Measurements from ENCODE around the gene IKZF1. TPM values are rescaled to one million over a fixed set of nuclear protein-coding genes. Genes with fewer than 3 reads are reported as not detected.

Gene IKZF1
- total RNA-seq, 1 experiment from 2014 or later, result 0.57 TPM

DNA sequence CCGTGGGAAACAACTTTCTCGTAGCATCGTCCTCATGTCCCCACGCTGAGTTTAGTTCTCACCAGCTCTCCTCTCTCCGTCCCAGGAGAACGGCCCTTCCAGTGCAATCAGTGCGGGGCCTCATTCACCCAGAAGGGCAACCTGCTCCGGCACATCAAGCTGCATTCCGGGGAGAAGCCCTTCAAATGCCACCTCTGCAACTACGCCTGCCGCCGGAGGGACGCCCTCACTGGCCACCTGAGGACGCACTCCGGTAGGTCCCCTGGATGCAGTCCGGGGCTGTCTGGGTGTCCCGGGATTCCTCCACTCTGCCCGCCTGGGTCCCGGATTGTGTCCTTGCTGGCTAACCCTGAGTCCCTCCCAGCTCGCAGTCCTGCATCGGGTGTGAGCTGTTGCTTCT lies 77.9 kb downstream of the IKZF1 start:
- Histone ChIP-seq H3K27me3 (ENCODE audit: insufficient read depth, low read length) (peaks cover 9% of the 10 kb centered on the region), H3K4me3 (replicated peaks in 1 of 2; ENCODE audit: low read depth in 1 of 2, low read length in 2 of 2) (no peak overlapping the region), H3K4me1 (ENCODE audit: control insufficient read depth in 1 of 2, insufficient read depth in 2 of 2, low read length in 2 of 2) (no peaks in the 10 kb centered on the region), H3K36me3 (ENCODE audit: control insufficient read depth in 1 of 2, insufficient read depth in 2 of 2, low read length in 2 of 2) (no peaks in the 10 kb centered on the region), H3K9ac (ENCODE audit: low read length) (no peak overlapping the region), H3K79me2 (ENCODE audit: insufficient read depth, low read length) (no peaks in the 10 kb centered on the region), H3K4me2 (ENCODE audit: low read length) (no peak overlapping the region), H3K9me2 (ENCODE audit: insufficient read depth) (no peaks in the 10 kb centered on the region), H3K27ac (ENCODE audit: low read depth, low read length) (no peak overlapping the region), H2AFZ (ENCODE audit: low read depth, low read length, poor library complexity, severe bottlenecking) (no peak overlapping the region), H3K9me3 (ENCODE audit: control insufficient read depth in 1 of 2, insufficient read depth in 1 of 2, low read depth in 1 of 2, low read length in 2 of 2) (no peaks in the 10 kb centered on the region), H4K20me1 (ENCODE audit: insufficient read depth) (no peaks in the 10 kb centered on the region)
- ATAC-seq, result no peak
- CTCF ChIA-PET, result no interaction called here
- no peak for DNase-seq (ENCODE audit: low read depth, low spot score)
- RAD21 ChIA-PET (ENCODE audit: low non-redundant PET in 1 of 2, low total read pairs in 2 of 2, uncharacterized antibody in 2 of 2, unreplicated experiment in 2 of 2), result no interaction called here
- POLR2A ChIA-PET, result no interaction called here
- intact Hi-C loops (cut with micrococcal nuclease), result no loop called here
- TF ChIP-seq SRF (IDR thresholded peaks at IDR 0.05; ENCODE audit: low read depth), result no peak
- TF ChIP-seq, protein P1, sequence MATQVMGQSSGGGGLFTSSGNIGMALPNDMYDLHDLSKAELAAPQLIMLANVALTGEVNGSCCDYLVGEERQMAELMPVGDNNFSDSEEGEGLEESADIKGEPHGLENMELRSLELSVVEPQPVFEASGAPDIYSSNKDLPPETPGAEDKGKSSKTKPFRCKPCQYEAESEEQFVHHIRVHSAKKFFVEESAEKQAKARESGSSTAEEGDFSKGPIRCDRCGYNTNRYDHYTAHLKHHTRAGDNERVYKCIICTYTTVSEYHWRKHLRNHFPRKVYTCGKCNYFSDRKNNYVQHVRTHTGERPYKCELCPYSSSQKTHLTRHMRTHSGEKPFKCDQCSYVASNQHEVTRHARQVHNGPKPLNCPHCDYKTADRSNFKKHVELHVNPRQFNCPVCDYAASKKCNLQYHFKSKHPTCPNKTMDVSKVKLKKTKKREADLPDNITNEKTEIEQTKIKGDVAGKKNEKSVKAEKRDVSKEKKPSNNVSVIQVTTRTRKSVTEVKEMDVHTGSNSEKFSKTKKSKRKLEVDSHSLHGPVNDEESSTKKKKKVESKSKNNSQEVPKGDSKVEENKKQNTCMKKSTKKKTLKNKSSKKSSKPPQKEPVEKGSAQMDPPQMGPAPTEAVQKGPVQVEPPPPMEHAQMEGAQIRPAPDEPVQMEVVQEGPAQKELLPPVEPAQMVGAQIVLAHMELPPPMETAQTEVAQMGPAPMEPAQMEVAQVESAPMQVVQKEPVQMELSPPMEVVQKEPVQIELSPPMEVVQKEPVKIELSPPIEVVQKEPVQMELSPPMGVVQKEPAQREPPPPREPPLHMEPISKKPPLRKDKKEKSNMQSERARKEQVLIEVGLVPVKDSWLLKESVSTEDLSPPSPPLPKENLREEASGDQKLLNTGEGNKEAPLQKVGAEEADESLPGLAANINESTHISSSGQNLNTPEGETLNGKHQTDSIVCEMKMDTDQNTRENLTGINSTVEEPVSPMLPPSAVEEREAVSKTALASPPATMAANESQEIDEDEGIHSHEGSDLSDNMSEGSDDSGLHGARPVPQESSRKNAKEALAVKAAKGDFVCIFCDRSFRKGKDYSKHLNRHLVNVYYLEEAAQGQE (IDR thresholded peaks at IDR 0.05; ENCODE audit: low read depth), result no peak
- TF ChIP-seq RAD21 (IDR thresholded peaks at IDR 0.05; ENCODE audit: low read depth), result no peak
- no peak for TF ChIP-seq ELF1 (IDR thresholded peaks at IDR 0.05; ENCODE audit: borderline replicate concordance, low read depth)
- no peak for TF ChIP-seq CEBPB (IDR thresholded peaks at IDR 0.05; ENCODE audit: low read depth)
- TF ChIP-seq POLR2AphosphoS5 (IDR thresholded peaks at IDR 0.05; ENCODE audit: low read depth, low read length), result no peak
- no peak for TF ChIP-seq SIN3A (IDR thresholded peaks at IDR 0.05; ENCODE audit: low read depth)
- BruUV-seq (replicated peaks), result no TSS peak

DNA sequence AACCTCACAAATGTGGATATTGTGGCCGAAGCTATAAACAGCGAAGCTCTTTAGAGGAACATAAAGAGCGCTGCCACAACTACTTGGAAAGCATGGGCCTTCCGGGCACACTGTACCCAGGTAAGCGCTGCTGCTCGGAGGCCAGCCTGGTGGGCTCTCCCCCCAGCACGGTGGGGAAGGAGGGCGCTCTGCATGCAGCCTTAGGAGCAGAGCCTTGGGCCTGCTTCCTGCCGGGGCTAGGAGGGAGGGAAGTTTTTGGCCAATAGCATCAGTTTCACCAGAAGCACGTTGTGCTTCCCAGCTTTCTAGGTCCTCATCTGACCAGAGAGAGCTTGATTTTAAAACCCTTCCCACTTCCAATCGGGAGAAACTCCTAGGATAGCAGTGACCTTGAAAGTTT lies 82.8 kb downstream of the IKZF1 start:
- ChIA-PET RAD21 (ENCODE audit: low non-redundant PET in 1 of 2, low total read pairs in 2 of 2, uncharacterized antibody in 2 of 2, unreplicated experiment in 2 of 2) (no interaction called here), POLR2A (no interaction called here), CTCF (no interaction called here)
- Histone ChIP-seq H3K9me3 (ENCODE audit: control insufficient read depth in 1 of 2, insufficient read depth in 1 of 2, low read depth in 1 of 2, low read length in 2 of 2) (no peaks in the 10 kb centered on the region), H3K4me1 (ENCODE audit: control insufficient read depth in 1 of 2, insufficient read depth in 2 of 2, low read length in 2 of 2) (no peaks in the 10 kb centered on the region), H4K20me1 (ENCODE audit: insufficient read depth) (no peaks in the 10 kb centered on the region), H2AFZ (ENCODE audit: low read depth, low read length, poor library complexity, severe bottlenecking) (no peak overlapping the region), H3K27me3 (ENCODE audit: insufficient read depth, low read length) (peaks cover 1% of the 10 kb centered on the region; the same call in 1 of the 2 replicates), H3K4me2 (ENCODE audit: low read length) (no peak overlapping the region), H3K27ac (ENCODE audit: low read depth, low read length) (no peak overlapping the region), H3K36me3 (ENCODE audit: control insufficient read depth in 1 of 2, insufficient read depth in 2 of 2, low read length in 2 of 2) (no peaks in the 10 kb centered on the region), H3K4me3 (replicated peaks in 1 of 2; ENCODE audit: low read depth in 1 of 2, low read length in 2 of 2) (no peak overlapping the region), H3K9me2 (ENCODE audit: insufficient read depth) (no peaks in the 10 kb centered on the region), H3K79me2 (ENCODE audit: insufficient read depth, low read length) (no peaks in the 10 kb centered on the region), H3K9ac (ENCODE audit: low read length) (no peak overlapping the region)
- intact Hi-C loops (cut with micrococcal nuclease), result no loop called here
- no peak for ATAC-seq
- TF ChIP-seq SRF (IDR thresholded peaks at IDR 0.05; ENCODE audit: low read depth), result no peak
- TF ChIP-seq CEBPB (IDR thresholded peaks at IDR 0.05; ENCODE audit: low read depth), result no peak
- no peak for TF ChIP-seq EZH2 (IDR thresholded peaks at IDR 0.05)
- no peak for TF ChIP-seq POLR2AphosphoS5 (IDR thresholded peaks at IDR 0.05; ENCODE audit: low read depth, low read length)
- TF ChIP-seq, protein P2, sequence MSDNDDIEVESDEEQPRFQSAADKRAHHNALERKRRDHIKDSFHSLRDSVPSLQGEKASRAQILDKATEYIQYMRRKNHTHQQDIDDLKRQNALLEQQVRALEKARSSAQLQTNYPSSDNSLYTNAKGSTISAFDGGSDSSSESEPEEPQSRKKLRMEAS (IDR thresholded peaks at IDR 0.05), result no peak
- no peak for TF ChIP-seq SIN3A (IDR thresholded peaks at IDR 0.05; ENCODE audit: low read depth)
- TF ChIP-seq, protein P3, sequence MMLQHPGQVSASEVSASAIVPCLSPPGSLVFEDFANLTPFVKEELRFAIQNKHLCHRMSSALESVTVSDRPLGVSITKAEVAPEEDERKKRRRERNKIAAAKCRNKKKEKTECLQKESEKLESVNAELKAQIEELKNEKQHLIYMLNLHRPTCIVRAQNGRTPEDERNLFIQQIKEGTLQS (IDR thresholded peaks at IDR 0.05), result no peak
- no peak for TF ChIP-seq EGR1 (IDR thresholded peaks at IDR 0.05; ENCODE audit: low read depth)
- TF ChIP-seq RAD21 (IDR thresholded peaks at IDR 0.05; ENCODE audit: low read depth), result no peak
- TF ChIP-seq, protein P4, sequence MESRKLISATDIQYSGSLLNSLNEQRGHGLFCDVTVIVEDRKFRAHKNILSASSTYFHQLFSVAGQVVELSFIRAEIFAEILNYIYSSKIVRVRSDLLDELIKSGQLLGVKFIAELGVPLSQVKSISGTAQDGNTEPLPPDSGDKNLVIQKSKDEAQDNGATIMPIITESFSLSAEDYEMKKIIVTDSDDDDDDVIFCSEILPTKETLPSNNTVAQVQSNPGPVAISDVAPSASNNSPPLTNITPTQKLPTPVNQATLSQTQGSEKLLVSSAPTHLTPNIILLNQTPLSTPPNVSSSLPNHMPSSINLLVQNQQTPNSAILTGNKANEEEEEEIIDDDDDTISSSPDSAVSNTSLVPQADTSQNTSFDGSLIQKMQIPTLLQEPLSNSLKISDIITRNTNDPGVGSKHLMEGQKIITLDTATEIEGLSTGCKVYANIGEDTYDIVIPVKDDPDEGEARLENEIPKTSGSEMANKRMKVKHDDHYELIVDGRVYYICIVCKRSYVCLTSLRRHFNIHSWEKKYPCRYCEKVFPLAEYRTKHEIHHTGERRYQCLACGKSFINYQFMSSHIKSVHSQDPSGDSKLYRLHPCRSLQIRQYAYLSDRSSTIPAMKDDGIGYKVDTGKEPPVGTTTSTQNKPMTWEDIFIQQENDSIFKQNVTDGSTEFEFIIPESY (IDR thresholded peaks at IDR 0.05; ENCODE audit: extremely low read depth, insufficient replicate concordance, low read length), result no peak
- TF ChIP-seq ZFX (IDR thresholded peaks at IDR 0.05), result no peak
- TF ChIP-seq ELF1 (IDR thresholded peaks at IDR 0.05; ENCODE audit: borderline replicate concordance, low read depth), result no peak
- no TSS peak for BruUV-seq (replicated peaks)
- no peak for DNase-seq (ENCODE audit: low read depth, low spot score)
